Loucy (cell line): ENCODE measurements around the gene SLC35B4.

Experiments
- H2AFZ ChIP-seq: fragments of 200-600 bp; sonication (generic); 2 replicates; pipeline ENCODE4 v1.6.0; 2016; ENCODE audit warnings: antibody characterized with exemption, mild to moderate bottlenecking, low read length, moderate library complexity
- H3F3A ChIP-seq: fragments of 200-600 bp; 2 replicates; pipeline ENCODE4 v1.6.0; 2016; ENCODE audit warnings: antibody characterized with exemption, low read depth, mild to moderate bottlenecking
- H3K27me3 ChIP-seq: fragments of 200-600 bp; sonication (generic); 2 replicates; pipeline ENCODE4 v1.6.1; 2014; ENCODE audit warnings: low read length, mild to moderate bottlenecking; ENCODE audit not compliant: insufficient read depth, poor library complexity, severe bottlenecking
- H3K36me3 ChIP-seq: fragments of 200-600 bp; sonication (generic); 2 replicates; pipeline ENCODE4 v1.6.1; 2016; ENCODE audit warnings: low read length; ENCODE audit not compliant: insufficient read depth
- H3K4me1 ChIP-seq: fragments of 200-600 bp; sonication (generic); 2 replicates; pipeline ENCODE4 v1.5.1; 2014; ENCODE audit warnings: low read length, mild to moderate bottlenecking; ENCODE audit not compliant: insufficient read depth, poor library complexity, severe bottlenecking
- H3K4me2 ChIP-seq: fragments of 200-600 bp; sonication (generic); 2 replicates; pipeline ENCODE4 v1.6.0; 2014; ENCODE audit warnings: antibody characterized with exemption, low read length, low read depth, mild to moderate bottlenecking; ENCODE audit not compliant: poor library complexity, severe bottlenecking
- H3K4me3 ChIP-seq: fragments of 200-600 bp; sonication (generic); 2 replicates; pipeline ENCODE4 v1.5.1; 2014; ENCODE audit warnings: low read length, mild to moderate bottlenecking, mixed read lengths; ENCODE audit not compliant: poor library complexity, severe bottlenecking
- H3K79me2 ChIP-seq: fragments of 200-600 bp; sonication (generic); 2 replicates; pipeline ENCODE4 v1.6.1; 2014; ENCODE audit warnings: low read length; ENCODE audit not compliant: insufficient read depth
- H3K9ac ChIP-seq: fragments of 200-600 bp; sonication (generic); 2 replicates; pipeline ENCODE4 v1.6.0; 2014; ENCODE audit warnings: mild to moderate bottlenecking, low read depth, low read length, moderate library complexity; ENCODE audit not compliant: poor library complexity, severe bottlenecking
- H3K9me2 ChIP-seq: fragments of 200-600 bp; sonication (generic); replicated peaks from 2 replicates; pipeline ENCODE4 v1.6.1; 2016; ENCODE audit warnings: low read depth, low read length, mixed read lengths
- H3K9me3 ChIP-seq: fragments of 200-600 bp; sonication (generic); 2 replicates; pipeline ENCODE4 v1.6.1; 2014; ENCODE audit warnings: mild to moderate bottlenecking, antibody characterized with exemption, low read length, low read depth; ENCODE audit not compliant: insufficient read depth
- H4K20me1 ChIP-seq: fragments of 200-600 bp; sonication (generic); 2 replicates; pipeline ENCODE4 v1.6.0; 2014; ENCODE audit warnings: antibody characterized with exemption, low read length, mild to moderate bottlenecking; ENCODE audit not compliant: insufficient read depth, poor library complexity, severe bottlenecking
- EZH2phosphoT487 ChIP-seq: fragments of 200-600 bp; IDR thresholded peaks from 2 replicates; pipeline ENCODE4 v1.6.1; 2018; ENCODE audit warnings: antibody characterized with exemption, mild to moderate bottlenecking, moderate library complexity, borderline replicate concordance
- TF ChIP-seq, protein P1 (sequence below): fragments of 200-600 bp; sonication (generic); conservative IDR thresholded peaks from 2 replicates; pipeline ENCODE4 v1.5.1; 2014; ENCODE audit warnings: mild to moderate bottlenecking, antibody characterized with exemption, low read length

The SLC35B4 gene

DNA sequence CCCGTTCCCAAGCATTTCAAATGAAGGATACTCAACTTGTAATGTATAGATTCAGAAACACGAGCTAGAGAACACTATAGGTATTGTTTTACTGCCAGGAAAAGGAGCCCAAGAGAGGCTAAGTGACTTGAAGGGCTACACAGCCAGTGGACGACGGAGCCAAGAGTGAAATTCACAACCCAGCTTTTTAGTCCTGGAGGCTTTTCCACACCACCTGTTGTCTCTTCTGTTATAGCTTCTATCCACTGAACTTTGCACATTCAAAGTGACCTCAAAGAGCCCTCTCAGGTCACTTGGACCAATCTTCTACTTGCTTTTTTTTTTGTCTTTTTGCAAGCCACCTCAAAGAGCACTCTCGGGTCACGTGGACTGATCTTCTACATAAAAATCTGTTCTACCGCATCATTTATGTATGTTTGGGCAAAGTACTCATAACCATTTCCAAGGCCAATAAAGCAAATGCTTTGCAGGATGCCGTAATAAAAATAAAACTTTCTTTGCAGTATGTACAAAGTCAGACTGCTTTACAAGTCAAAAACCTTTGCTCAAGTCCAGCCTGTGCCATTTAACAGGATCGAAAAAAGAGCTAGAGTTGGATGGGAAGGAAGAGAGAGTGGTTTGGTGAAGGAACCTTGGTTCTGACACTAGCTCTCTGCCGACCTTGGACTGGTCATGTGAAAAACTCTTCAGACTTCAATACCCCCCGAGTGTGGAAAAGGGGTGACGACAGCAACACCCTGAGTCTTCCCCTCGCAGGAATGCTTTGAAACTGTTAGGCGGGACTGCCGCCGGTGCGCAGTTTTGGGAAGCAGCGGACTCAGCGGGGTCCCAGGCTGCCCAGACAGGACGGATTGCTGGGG lies 821 bp downstream of the SLC35B4 start:
- peaks cover 25% of the 10 kb centered on the region for H3K4me1 ChIP-seq
- no peaks in the 10 kb centered on the region for H3F3A ChIP-seq
- no peaks in the 10 kb centered on the region for H3K9me2 ChIP-seq
- TF ChIP-seq, protein P1, sequence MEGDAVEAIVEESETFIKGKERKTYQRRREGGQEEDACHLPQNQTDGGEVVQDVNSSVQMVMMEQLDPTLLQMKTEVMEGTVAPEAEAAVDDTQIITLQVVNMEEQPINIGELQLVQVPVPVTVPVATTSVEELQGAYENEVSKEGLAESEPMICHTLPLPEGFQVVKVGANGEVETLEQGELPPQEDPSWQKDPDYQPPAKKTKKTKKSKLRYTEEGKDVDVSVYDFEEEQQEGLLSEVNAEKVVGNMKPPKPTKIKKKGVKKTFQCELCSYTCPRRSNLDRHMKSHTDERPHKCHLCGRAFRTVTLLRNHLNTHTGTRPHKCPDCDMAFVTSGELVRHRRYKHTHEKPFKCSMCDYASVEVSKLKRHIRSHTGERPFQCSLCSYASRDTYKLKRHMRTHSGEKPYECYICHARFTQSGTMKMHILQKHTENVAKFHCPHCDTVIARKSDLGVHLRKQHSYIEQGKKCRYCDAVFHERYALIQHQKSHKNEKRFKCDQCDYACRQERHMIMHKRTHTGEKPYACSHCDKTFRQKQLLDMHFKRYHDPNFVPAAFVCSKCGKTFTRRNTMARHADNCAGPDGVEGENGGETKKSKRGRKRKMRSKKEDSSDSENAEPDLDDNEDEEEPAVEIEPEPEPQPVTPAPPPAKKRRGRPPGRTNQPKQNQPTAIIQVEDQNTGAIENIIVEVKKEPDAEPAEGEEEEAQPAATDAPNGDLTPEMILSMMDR: no peak
- TF ChIP-seq EZH2phosphoT487: no peak
- peak overlapping the region; percentile 98 for H3K4me3 ChIP-seq
- H3K9me3 ChIP-seq: no peaks in the 10 kb centered on the region
- H4K20me1 ChIP-seq: no peaks in the 10 kb centered on the region
- H3K9ac ChIP-seq: peak overlapping the region; percentile 87
- H3K27me3 ChIP-seq: no peaks in the 10 kb centered on the region
- H2AFZ ChIP-seq: peak overlapping the region; percentile 95
- H3K4me2 ChIP-seq: peak overlapping the region; percentile 92
- peaks cover 17% of the 10 kb centered on the region for H3K79me2 ChIP-seq
- no peaks in the 10 kb centered on the region for H3K36me3 ChIP-seq

DNA sequence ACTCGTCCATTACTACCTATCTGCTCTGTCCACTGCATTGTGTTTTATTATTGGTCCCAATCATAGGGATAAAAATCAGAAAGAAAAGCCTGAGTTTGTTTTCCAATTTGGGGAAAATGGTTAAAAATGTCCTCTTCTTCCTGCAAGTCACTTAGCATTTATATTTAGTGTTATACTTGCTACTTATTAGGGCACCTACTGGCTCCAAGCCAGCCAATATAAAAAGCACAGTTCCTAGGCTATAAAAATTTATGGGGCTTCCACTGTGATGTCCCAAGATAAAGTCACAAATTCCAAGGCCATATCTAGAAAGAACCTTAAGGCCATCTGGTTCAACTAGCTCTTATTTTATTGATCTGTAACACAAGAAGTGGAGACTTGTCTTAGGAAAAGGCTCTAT lies 3.2 kb downstream of the SLC35B4 start:
- no peak overlapping the region for H3K4me3 ChIP-seq
- H3K4me2 ChIP-seq: no peak overlapping the region
- no peaks in the 10 kb centered on the region for H3K36me3 ChIP-seq
- no peaks in the 10 kb centered on the region for H3K9me3 ChIP-seq
- H3K9ac ChIP-seq: no peak overlapping the region
- peaks cover 17% of the 10 kb centered on the region for H3K79me2 ChIP-seq
- H3K4me1 ChIP-seq: peaks cover 34% of the 10 kb centered on the region
- no peak overlapping the region for H2AFZ ChIP-seq
- no peaks in the 10 kb centered on the region for H4K20me1 ChIP-seq
- no peaks in the 10 kb centered on the region for H3K9me2 ChIP-seq
- TF ChIP-seq, protein P1: no peak
- TF ChIP-seq EZH2phosphoT487: no peak
- no peaks in the 10 kb centered on the region for H3F3A ChIP-seq
- H3K27me3 ChIP-seq: no peaks in the 10 kb centered on the region

DNA sequence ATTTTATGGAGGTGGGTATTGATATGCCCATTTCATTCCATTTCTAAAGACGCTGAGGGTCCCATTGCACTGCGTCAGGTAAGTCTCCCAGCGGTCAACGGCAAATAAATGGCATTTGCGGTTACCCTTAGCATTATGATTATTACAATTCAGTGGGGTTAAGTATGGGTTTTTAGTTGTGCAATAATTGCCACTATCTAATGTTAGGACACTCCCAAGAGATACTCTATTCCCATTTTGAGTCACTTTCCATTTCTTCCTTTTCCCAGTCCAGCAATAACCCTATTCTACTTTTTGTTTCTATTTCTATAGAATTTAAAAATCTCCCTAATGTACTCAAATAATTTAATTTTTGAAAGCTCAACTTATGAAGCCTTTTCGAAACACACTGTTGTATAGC lies 4.0 kb downstream of the SLC35B4 start:
- Histone ChIP-seq H3F3A (no peaks in the 10 kb centered on the region), H3K79me2 (peaks cover 17% of the 10 kb centered on the region), H3K4me3 (no peak overlapping the region), H3K27me3 (no peaks in the 10 kb centered on the region), H3K4me2 (no peak overlapping the region), H3K4me1 (peaks cover 34% of the 10 kb centered on the region), H3K9me3 (no peaks in the 10 kb centered on the region), H3K36me3 (no peaks in the 10 kb centered on the region), H3K9me2 (no peaks in the 10 kb centered on the region), H4K20me1 (no peaks in the 10 kb centered on the region), H3K9ac (no peak overlapping the region), H2AFZ (no peak overlapping the region)
- TF ChIP-seq, protein P1: no peak
- no peak for TF ChIP-seq EZH2phosphoT487
